Cardiac fibroblast (primary cell): Measurements from ENCODE around the gene SHANK1.
A peak's percentile ranks its signal among the peaks of the same experiment; 100 is the strongest.

Source experiments
- DNase-seq, 2 donors: peaks; one replicate each; pipeline versions ENCODE4 v3.0.0 to v3.0.0-alpha.2; 2010; ENCODE audit warnings: low read depth in 2 of 2
- H3K4me3 ChIP-seq, 2 donors: replicated peaks in 1 of 2; 1 replicate in 1 of 2; 2 replicates in 1 of 2; pipeline ENCODE4 v1.5.1; 2011; ENCODE audit warnings: low read depth in 2 of 2, low read length in 2 of 2, mild to moderate bottlenecking in 2 of 2, moderate library complexity in 1 of 2
- TF ChIP-seq, protein P1 (sequence below): IDR thresholded peaks from one replicate; pipeline ENCODE4 v1.5.1; 2011; ENCODE audit warnings: low read depth, mild to moderate bottlenecking, low read length, inconsistent platforms

SHANK1 gene

GRCh38 chr19:50660088-50660366 lies 59.6 kb downstream of the SHANK1 start:
- DNase-seq: no peak

GRCh38 chr19:50659318-50660087 lies 60.1 kb downstream of the SHANK1 start:
- TF ChIP-seq, protein P1, sequence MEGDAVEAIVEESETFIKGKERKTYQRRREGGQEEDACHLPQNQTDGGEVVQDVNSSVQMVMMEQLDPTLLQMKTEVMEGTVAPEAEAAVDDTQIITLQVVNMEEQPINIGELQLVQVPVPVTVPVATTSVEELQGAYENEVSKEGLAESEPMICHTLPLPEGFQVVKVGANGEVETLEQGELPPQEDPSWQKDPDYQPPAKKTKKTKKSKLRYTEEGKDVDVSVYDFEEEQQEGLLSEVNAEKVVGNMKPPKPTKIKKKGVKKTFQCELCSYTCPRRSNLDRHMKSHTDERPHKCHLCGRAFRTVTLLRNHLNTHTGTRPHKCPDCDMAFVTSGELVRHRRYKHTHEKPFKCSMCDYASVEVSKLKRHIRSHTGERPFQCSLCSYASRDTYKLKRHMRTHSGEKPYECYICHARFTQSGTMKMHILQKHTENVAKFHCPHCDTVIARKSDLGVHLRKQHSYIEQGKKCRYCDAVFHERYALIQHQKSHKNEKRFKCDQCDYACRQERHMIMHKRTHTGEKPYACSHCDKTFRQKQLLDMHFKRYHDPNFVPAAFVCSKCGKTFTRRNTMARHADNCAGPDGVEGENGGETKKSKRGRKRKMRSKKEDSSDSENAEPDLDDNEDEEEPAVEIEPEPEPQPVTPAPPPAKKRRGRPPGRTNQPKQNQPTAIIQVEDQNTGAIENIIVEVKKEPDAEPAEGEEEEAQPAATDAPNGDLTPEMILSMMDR: no peak
- H3K4me3 ChIP-seq: no peak overlapping the region
- no peak for DNase-seq

More at GRCh38 chr19:50660088-50660366, 59.6 kb downstream of the SHANK1 start:
- no peak overlapping the region for H3K4me3 ChIP-seq
- TF ChIP-seq, protein P1: no peak

- TF ChIP-seq, protein P1: no peak
- peak; percentile 46 to 82 for DNase-seq
- H3K4me3 ChIP-seq: peak overlapping the region; percentile 44 to 48
Observed at GRCh38 chr19:50658441-50659317, 60.9 kb downstream of the SHANK1 start.

DNA sequence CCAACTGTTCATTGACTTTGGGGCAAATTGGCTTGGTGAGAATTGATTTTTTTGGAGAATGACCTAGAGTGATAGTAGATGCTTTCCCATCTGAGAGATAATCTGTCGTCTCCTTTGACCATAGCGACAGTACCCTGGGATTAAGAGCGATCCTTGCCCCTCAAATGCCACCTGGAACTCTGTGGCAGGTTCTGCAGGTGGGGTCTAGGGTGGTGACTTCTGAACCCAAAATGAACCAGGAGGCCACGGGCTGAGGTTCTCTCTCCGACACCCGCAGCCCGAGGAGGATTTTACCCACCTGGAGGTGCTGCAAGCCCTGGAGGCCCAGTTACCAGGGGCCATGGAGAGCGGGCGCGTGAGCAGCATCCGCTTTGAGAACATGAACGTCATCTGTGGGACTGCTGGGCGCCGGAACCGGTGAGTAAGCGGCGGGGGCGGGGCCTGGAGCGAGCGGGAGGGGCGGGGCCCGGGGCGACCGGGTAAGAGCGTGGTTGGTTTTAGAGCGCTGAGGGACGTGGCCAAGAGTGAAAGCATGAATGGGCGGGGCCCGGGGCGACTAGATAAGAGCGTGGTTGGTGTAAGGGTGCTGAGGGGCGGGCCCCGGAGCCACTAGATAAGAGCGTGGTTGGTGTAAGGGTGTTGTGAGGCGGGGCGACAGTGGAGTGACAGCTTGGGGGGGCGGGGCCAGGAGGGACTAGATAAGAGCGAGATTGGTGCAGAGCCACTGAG lies 61.7 kb downstream of the SHANK1 start:
- H3K4me3 ChIP-seq: peak overlapping the region; percentile 31 to 48
- TF ChIP-seq, protein P1: no peak
- peak; percentile 96 to 99 for DNase-seq

DNA sequence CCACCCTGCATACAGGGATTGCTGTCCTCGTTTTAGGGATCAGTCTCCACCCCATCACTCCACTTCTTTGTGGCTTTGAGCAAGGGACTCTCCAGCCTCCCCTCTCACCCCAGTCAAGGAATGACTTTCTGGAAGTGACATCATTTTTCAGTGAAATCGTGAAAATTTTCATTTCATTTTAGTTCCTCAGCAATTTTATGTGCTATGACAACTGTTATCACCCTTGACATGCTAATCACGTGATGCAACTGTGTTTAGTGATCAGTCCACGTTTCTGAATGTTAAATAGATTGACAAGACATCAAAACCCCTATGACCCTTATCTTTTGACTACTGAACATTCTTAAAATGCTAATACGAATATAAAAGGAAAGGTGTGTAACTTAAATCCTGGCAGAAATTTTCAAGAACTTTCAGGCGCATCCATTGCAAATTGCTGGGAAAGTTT lies 62.4 kb downstream of the SHANK1 start:
- TF ChIP-seq, protein P1: no peak
- H3K4me3 ChIP-seq: no peak overlapping the region
- no peak for DNase-seq

DNA sequence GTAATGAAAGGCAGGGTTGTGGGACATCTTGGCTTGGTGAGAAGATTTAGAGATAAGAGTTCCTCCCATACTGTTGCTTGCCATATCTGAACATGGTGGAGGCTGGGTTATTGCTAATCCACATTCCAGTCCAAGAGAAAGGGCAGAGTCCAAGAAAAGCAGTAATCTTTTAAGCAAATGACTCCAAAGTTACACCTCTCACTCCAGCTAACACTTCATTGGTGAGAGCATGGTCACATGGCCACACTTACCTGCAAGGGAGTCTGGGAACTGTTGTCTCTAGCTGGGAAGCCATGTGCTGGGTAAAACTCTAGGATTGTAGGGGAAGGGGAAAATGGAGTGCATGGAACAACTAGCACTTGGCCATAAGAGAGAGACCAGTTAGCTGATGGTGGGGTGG lies 64.7 kb downstream of the SHANK1 start:
- no peak overlapping the region for H3K4me3 ChIP-seq
- TF ChIP-seq, protein P1: no peak
- no peak for DNase-seq
